H1 (cell line): ENCODE results near the gene FXYD3. TPM values are rescaled to one million over a fixed set of nuclear protein-coding genes. Genes with fewer than 3 reads are reported as not detected.

Source experiments
- CTCF ChIA-PET: fragments of 300-600 bp; sonication (Branson Sonifier 250); formaldehyde crosslinking; loops from one replicate; lab custom pipeline; 2021; ENCODE audit not compliant: partially characterized antibody; lab: Charles Lee
- POLR2A ChIA-PET: fragments of 300-600 bp; sonication (Branson Sonifier 250); formaldehyde crosslinking; loops from one replicate; lab custom pipeline; 2021; ENCODE audit warnings: inconsistent platforms; ENCODE audit not compliant: partially characterized antibody; lab: Charles Lee
- DNase-seq, 2 experiments: peaks; one replicate each; pipeline versions ENCODE4 v3.0.0 to v3.0.0-alpha.2; 2010 to 2022; ENCODE audit warnings: low spot score in 2 of 2, low read depth in 1 of 2, mixed read lengths in 1 of 2
- FAIRE-seq: peaks from 2 replicates; lab custom pipeline; 2011; peaks lifted over from hg19 to GRCh38; lab: Jason Lieb, UNC
- H2AFZ ChIP-seq: 2 replicates; pipeline ENCODE4 v1.8.1; 2012; ENCODE audit warnings: low read length, inconsistent platforms
- H2AK5ac ChIP-seq: 2 replicates; pipeline ENCODE4 v1.6.1; 2013; ENCODE audit warnings: low read depth, low read length
- H2BK120ac ChIP-seq: replicated peaks from 2 replicates; pipeline ENCODE3; 2013; ENCODE audit warnings: low read depth, low read length, inconsistent platforms
- H2BK12ac ChIP-seq: 2 replicates; pipeline ENCODE4 v1.6.1; 2013; ENCODE audit warnings: low read depth, low read length
- H2BK15ac ChIP-seq: 2 replicates; pipeline ENCODE4 v1.6.1; 2013; ENCODE audit warnings: low read length
- H2BK20ac ChIP-seq: 2 replicates; pipeline ENCODE4 v1.6.1; 2013; ENCODE audit warnings: low read length
- H2BK5ac ChIP-seq: 2 replicates; pipeline ENCODE4 v1.6.1; 2013; ENCODE audit warnings: low read depth, low read length
- H3K14ac ChIP-seq: 2 replicates; pipeline ENCODE4 v1.6.1; 2013; ENCODE audit warnings: inconsistent platforms; ENCODE audit not compliant: insufficient read length
- H3K18ac ChIP-seq: 2 replicates; pipeline ENCODE4 v1.6.1; 2013; ENCODE audit warnings: low read length; ENCODE audit errors: extremely low read depth
- H3K23ac ChIP-seq: 2 replicates; pipeline ENCODE4 v1.6.1; 2013; ENCODE audit warnings: inconsistent platforms; ENCODE audit not compliant: insufficient read length
- H3K23me2 ChIP-seq: 2 replicates; pipeline ENCODE4 v1.6.1; 2013; ENCODE audit warnings: low read depth, low read length
- H3K27ac ChIP-seq: 2 replicates; pipeline ENCODE4 v1.6.1; 2011; ENCODE audit warnings: low read depth, low read length, inconsistent platforms
- H3K27me3 ChIP-seq, 4 experiments: replicated peaks in 1 of 4; 1 replicate in 1 of 4; 2 replicates in 3 of 4; pipeline versions ENCODE4 v1.6.1 to v1.8.1; 2011 to 2013; ENCODE audit warnings: low read length in 3 of 4, mild to moderate bottlenecking in 3 of 4, inconsistent platforms in 2 of 4, mixed read lengths in 2 of 4, moderate library complexity in 1 of 4; ENCODE audit not compliant: control insufficient read depth in 3 of 4, insufficient read depth in 3 of 4; ENCODE audit errors: extremely low read depth in 1 of 4
- H3K36me3 ChIP-seq, 4 experiments: 2 replicates each; pipeline versions ENCODE4 v1.6.1 to v1.8.1; 2011 to 2013; ENCODE audit warnings: mild to moderate bottlenecking in 4 of 4, low read length in 3 of 4, moderate library complexity in 2 of 4, control low read depth in 1 of 4, inconsistent platforms in 1 of 4; ENCODE audit not compliant: insufficient read depth in 4 of 4, control insufficient read depth in 2 of 4
- H3K4ac ChIP-seq: replicated peaks from 2 replicates; pipeline ENCODE3; 2013; ENCODE audit warnings: low read length, low read depth, mixed read lengths, inconsistent platforms; ENCODE audit not compliant: insufficient read length
- H3K4me1 ChIP-seq, 4 experiments: replicated peaks in 1 of 4; 1 replicate in 1 of 4; 2 replicates in 3 of 4; pipeline versions ENCODE4 v1.6.1 to v1.8.1; 2011 to 2013; ENCODE audit warnings: low read length in 3 of 4, inconsistent platforms in 2 of 4, mixed read lengths in 1 of 4; ENCODE audit not compliant: insufficient read depth in 4 of 4, control insufficient read depth in 3 of 4
- H3K4me2 ChIP-seq, 2 experiments: 2 replicates each; pipeline versions ENCODE4 v1.6.1 to v1.8.1; 2011 to 2013; ENCODE audit warnings: low read depth in 2 of 2, low read length in 2 of 2, control low read depth in 1 of 2, inconsistent platforms in 1 of 2, mild to moderate bottlenecking in 1 of 2; ENCODE audit not compliant: insufficient read depth in 1 of 2
- H3K4me3 ChIP-seq, 4 experiments: fragments of 200-600, 300-600 bp in 1 of 4; sonication (generic), shearing (Covaris generic), sonication (Bioruptor Twin) in 1 of 4; 2 replicates each; pipeline versions ENCODE4 v1.5.1 to v1.8.1; 2011 to 2016; ENCODE audit warnings: low read length in 4 of 4, low read depth in 3 of 4, control low read depth in 2 of 4, inconsistent platforms in 2 of 4, mild to moderate bottlenecking in 2 of 4, mixed read lengths in 1 of 4, moderate library complexity in 1 of 4; ENCODE audit not compliant: insufficient read depth in 2 of 4; ENCODE audit errors: extremely low read depth in 1 of 4
- H3K56ac ChIP-seq: replicated peaks from 2 replicates; pipeline ENCODE3; 2013; ENCODE audit warnings: low read depth, mild to moderate bottlenecking, mixed read lengths, low read length, inconsistent platforms; ENCODE audit not compliant: insufficient read length
- H3K79me1 ChIP-seq: 2 replicates; pipeline ENCODE4 v1.6.1; 2013; ENCODE audit warnings: low read depth, low read length, control low read depth
- H3K79me2 ChIP-seq, 2 experiments: 2 replicates each; pipeline versions ENCODE4 v1.6.1 to v1.8.1; 2012 to 2013; ENCODE audit warnings: low read length in 2 of 2, mild to moderate bottlenecking in 2 of 2, inconsistent platforms in 1 of 2; ENCODE audit not compliant: insufficient read depth in 2 of 2, control insufficient read depth in 1 of 2
- H3K9ac ChIP-seq, 4 experiments: replicated peaks in 1 of 4; 1 replicate in 1 of 4; 2 replicates in 3 of 4; pipeline versions ENCODE4 v1.6.1 to v1.8.1; 2011 to 2013; ENCODE audit warnings: low read depth in 3 of 4, low read length in 3 of 4, control low read depth in 2 of 4, mild to moderate bottlenecking in 2 of 4, moderate library complexity in 2 of 4, inconsistent platforms in 1 of 4; ENCODE audit errors: extremely low read depth in 1 of 4
- H3K9me3 ChIP-seq, 2 experiments: 2 replicates each; pipeline versions ENCODE4 v1.6.1 to v1.8.1; 2012 to 2013; ENCODE audit warnings: mild to moderate bottlenecking in 2 of 2, moderate library complexity in 2 of 2, control low read depth in 1 of 2, inconsistent platforms in 1 of 2, low read depth in 1 of 2, low read length in 1 of 2, mixed read lengths in 1 of 2; ENCODE audit not compliant: insufficient read depth in 2 of 2
- H4K20me1 ChIP-seq, 2 experiments: replicated peaks in 1 of 2; 2 replicates each; pipeline versions ENCODE3 to v1.8.1; 2011 to 2013; ENCODE audit warnings: inconsistent platforms in 2 of 2, low read length in 2 of 2, mild to moderate bottlenecking in 1 of 2; ENCODE audit not compliant: insufficient read depth in 2 of 2, control insufficient read depth in 1 of 2
- H4K5ac ChIP-seq: 2 replicates; pipeline ENCODE4 v1.6.1; 2013; ENCODE audit warnings: low read length, low read depth, mixed read lengths, inconsistent platforms; ENCODE audit not compliant: insufficient read length
- H4K8ac ChIP-seq: 2 replicates; pipeline ENCODE4 v1.8.0; 2013; ENCODE audit warnings: mild to moderate bottlenecking, moderate library complexity, low read length, inconsistent platforms; ENCODE audit not compliant: insufficient read depth; ENCODE audit errors: extremely low read depth
- H4K91ac ChIP-seq: replicated peaks from 2 replicates; pipeline ENCODE3; 2013; ENCODE audit warnings: low read length, mixed read lengths, inconsistent platforms; ENCODE audit not compliant: insufficient read length
- ASH2L ChIP-seq: fragments of 200-600, 300-600 bp; sonication (generic); IDR thresholded peaks from one replicate; pipeline ENCODE4 v1.7.1; 2017; ENCODE audit warnings: low read length
- CBX8 ChIP-seq: fragments of 300-800, 300-1000 bp; sonication (generic); IDR thresholded peaks from 2 replicates; pipeline ENCODE4 v1.7.1; 2016; ENCODE audit warnings: low read depth, low read length, borderline replicate concordance
- CHD1 ChIP-seq: IDR thresholded peaks from 2 replicates; pipeline ENCODE4 v1.6.1; 2012; ENCODE audit warnings: low read depth, low read length, improper control_type of control experiment
- EGR1 ChIP-seq: IDR thresholded peaks from 2 replicates; pipeline ENCODE4 v1.6.1; 2011; ENCODE audit warnings: low read depth, low read length, borderline replicate concordance
- JUN ChIP-seq: IDR thresholded peaks from 2 replicates; pipeline ENCODE4 v1.6.1; 2011; ENCODE audit warnings: low read depth, mild to moderate bottlenecking, improper control_type of control experiment, low read length
- SIRT6 ChIP-seq: IDR thresholded peaks from one replicate; pipeline ENCODE4 v1.7.1; 2012; ENCODE audit warnings: low read length, inconsistent platforms
- ZNF274 ChIP-seq: IDR thresholded peaks from 2 replicates; pipeline ENCODE4 v1.7.0; 2012; ENCODE audit warnings: low read length, borderline replicate concordance; ENCODE audit errors: extremely low read depth
- WGBS, 2 experiments: shearing (Covaris generic) in 1 of 2; methylation state at CpG; one replicate each; pipeline versions ENCODE4 v1.1.6 to v1.1.7; 2013 to 2015; ENCODE audit warnings: low lambda C conversion rate in 2 of 2, mixed read lengths in 2 of 2, inconsistent platforms in 1 of 2, low coverage in 1 of 2, missing lambda C conversion rate in 1 of 2; ENCODE audit not compliant: insufficient replicate concordance in 2 of 2, insufficient coverage in 1 of 2, insufficient read length in 1 of 2; ENCODE audit errors: extremely low coverage in 1 of 2, missing lambda C conversion rate in 1 of 2; 5-methylcytosine and 5-hydroxymethylcytosine counted together
- polyA plus RNA-seq, 7 experiments: library from polyadenylated mRNA; depleted of rRNA in 3 of 7; stranded (reverse) in 5 of 7; unstranded in 2 of 7; fragments of >200 nt in 5 of 7; fragments of 200-250 nt in 2 of 7; gene quantifications; 1 replicate in 5 of 7; 2 replicates in 1 of 7; 4 replicates in 1 of 7; pipeline versions ENCODE4 v1.2.1 to v1.2.3, GENCODE V29; 2011 to 2013; ENCODE audit warnings: missing spikeins in 2 of 7, mixed read lengths in 2 of 7
- total RNA-seq: library from RNA; stranded (reverse); fragmentation: NEBNext Ultra II Directional; extraction: Animal tissue kit (Norgen Biotek cat#: 25700); gene quantifications from 2 replicates; pipeline ENCODE4 v1.2.1, GENCODE V29; 2021

The FXYD3 gene
- total and polyA plus RNA-seq, 2 of the 8 experiments (the other 6 are each of a cell fraction or from before 2014, with no cell fraction given), result 0.33 TPM; not detected in 1

DNA sequence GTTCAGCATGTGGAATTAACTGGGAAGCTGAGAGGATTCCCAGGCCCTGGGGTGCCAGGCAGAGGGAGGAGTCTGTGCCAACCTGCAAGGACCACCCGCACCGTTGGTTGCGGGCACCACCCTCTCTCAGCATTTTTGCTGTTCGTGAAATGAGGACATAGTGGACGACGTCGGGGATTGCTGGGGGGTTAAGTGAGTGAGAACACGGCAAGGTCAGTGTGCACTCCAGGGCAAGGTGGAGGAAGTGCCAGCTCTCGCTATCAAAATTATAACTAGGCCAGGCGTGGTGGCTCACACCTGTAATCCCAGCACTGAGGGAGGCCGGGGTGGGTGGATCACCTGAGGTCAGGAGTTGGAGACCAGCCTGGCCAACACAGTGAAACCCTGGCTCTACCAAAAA is 2.2 kb downstream of the FXYD3 start:
- no peak for TF ChIP-seq JUN
- TF ChIP-seq ASH2L, result no peak
- no peak for TF ChIP-seq ZNF274
- no peak for TF ChIP-seq SIRT6
- TF ChIP-seq EGR1, result no peak
- no peak for TF ChIP-seq CBX8
- TF ChIP-seq CHD1, result no peak
- TF ChIP-seq, all 59 proteins: peak for 0
- no peaks in the 10 kb centered on the region for H3K9me3 ChIP-seq
- no peak overlapping the region for H4K91ac ChIP-seq
- H4K20me1 ChIP-seq, result no peaks in the 10 kb centered on the region
- peak overlapping the region; percentile 75; the same call in 1 of the 2 replicates for H2BK12ac ChIP-seq
- H3K4ac ChIP-seq, result no peak overlapping the region
- no peak overlapping the region for H4K5ac ChIP-seq
- no peak overlapping the region for H2AFZ ChIP-seq
- H3K27me3 ChIP-seq, result peaks cover 0 to 2% (median 0%) of the 10 kb centered on the region in 4 experiments; a peak in 1 of 7 replicates
- H2BK20ac ChIP-seq, result no peak overlapping the region
- no peak overlapping the region for H2BK5ac ChIP-seq
- ChIA-PET CTCF (interaction anchor here (0.8 to 6.9 kb wide), 12 partner anchors 7 to 258 kb away, joined by 3 to 154 read pairs (median 6); partner anchors contain the start of genes FXYD1, FXYD5, FXYD7 and LGI4), POLR2A (interaction anchor here (1.6 to 1.7 kb wide), 2 partner anchors 26 to 62 kb away, joined by 4 to 5 read pairs; partner anchors contain the start of gene FXYD7)
- no peak overlapping the region for H3K4me3 ChIP-seq
- no peaks in the 10 kb centered on the region for H3K36me3 ChIP-seq
- no peak for FAIRE-seq
- H3K23me2 ChIP-seq, result no peaks in the 10 kb centered on the region
- H4K8ac ChIP-seq, result no peak overlapping the region
- peaks cover 0 to 23% (median 15%) of the 10 kb centered on the region in 4 experiments; a peak in 6 of 7 replicates for H3K4me1 ChIP-seq
- no peak overlapping the region for H3K23ac ChIP-seq
- no peak overlapping the region for H3K56ac ChIP-seq
- no peaks in the 10 kb centered on the region for H3K79me1 ChIP-seq
- no peak overlapping the region for H3K4me2 ChIP-seq
- H3K18ac ChIP-seq, result no peak overlapping the region
- 87% methylated on average over 11 of the region's 11 CpGs; no CpG with 5 or more reads in 1 of the 2 experiments for WGBS, 2 experiments
- no peak overlapping the region for H2AK5ac ChIP-seq
- no peak overlapping the region for H3K14ac ChIP-seq
- no peak overlapping the region for H3K27ac ChIP-seq
- no peak overlapping the region for H2BK120ac ChIP-seq
- no peak overlapping the region for H2BK15ac ChIP-seq
- DNase-seq, result no peak
- no peaks in the 10 kb centered on the region for H3K79me2 ChIP-seq
- H3K9ac ChIP-seq, result no peak overlapping the region
